ENCODE measurements around the gene ACTL6B.

ACTL6B gene

GRCh38 chr7:100626530-100627237, 29.6 kb downstream of the ACTL6B start:
- no peak for DNase-seq

GRCh38 chr7:100626055-100626454, 30.2 kb downstream of the ACTL6B start:
- DNase-seq, result no peak

- DNase-seq, result no peak
Measured at GRCh38 chr7:100623951-100624824, 32.1 kb downstream of the ACTL6B start.

- DNase-seq, result no peak
Measured at GRCh38 chr7:100621554-100621953, 34.7 kb downstream of the ACTL6B start.

GRCh38 chr7:100620804-100621203, 35.4 kb downstream of the ACTL6B start:
- DNase-seq, result no peak

- DNase-seq, result no peak
Measured at GRCh38 chr7:100620239-100620638, 36.0 kb downstream of the ACTL6B start.

- no peak for DNase-seq
Measured at GRCh38 chr7:100614308-100614861, 41.9 kb downstream of the ACTL6B start.

- DNase-seq, result no peak
Measured at GRCh38 chr7:100613412-100614175, 42.7 kb downstream of the ACTL6B start.

GRCh38 chr7:100612730-100613390, 43.4 kb downstream of the ACTL6B start:
- no peak for DNase-seq

- peak; percentile 99 for DNase-seq
Measured at GRCh38 chr7:100611983-100612729, 44.1 kb downstream of the ACTL6B start, which contains the start of gene MOSPD3. Gene MOSPD3, plus strand, starts transcription at chr7:100612540. Its CDS starts 252 bp downstream, at chr7:100612792.

GRCh38 chr7:100609958-100610357, 46.3 kb downstream of the ACTL6B start:
- DNase-seq, result no peak

GRCh38 chr7:100607111-100607510, 49.1 kb downstream of the ACTL6B start:
- no peak for DNase-seq

GRCh38 chr7:100606313-100606712, 49.9 kb downstream of the ACTL6B start:
- no peak for DNase-seq

- DNase-seq, result no peak
Measured at GRCh38 chr7:100604976-100605911, 51.0 kb downstream of the ACTL6B start.

GRCh38 chr7:100604028-100604975, 51.9 kb downstream of the ACTL6B start:
- DNase-seq, result peak; percentile 44

- no peak for DNase-seq
Measured at GRCh38 chr7:100603726-100604027, 52.6 kb downstream of the ACTL6B start.

GRCh38 chr7:100602889-100603725, 53.1 kb downstream of the ACTL6B start:
- no peak for DNase-seq

- DNase-seq, result no peak
Measured at GRCh38 chr7:100600730-100601038, 55.6 kb downstream of the ACTL6B start.
